Uterus (tissue), 4 donors: ENCODE measurements around the gene HYDIN. TPM values are rescaled to one million over a fixed set of nuclear protein-coding genes. Genes with fewer than 3 reads are reported as not detected.
A peak's percentile ranks its signal among the peaks of the same experiment; 100 is the strongest.

ENCODE experiments used
- DNase-seq, 2 donors: peaks; one replicate each; pipeline ENCODE4 v3.0.0-alpha.2; 2019 to 2020
- H3K27ac ChIP-seq, 2 donors: fragments of 200-600 bp; sonication (generic); 1 replicate in 1 of 2; 2 replicates in 1 of 2; pipeline ENCODE4 v1.5.1; 2016 to 2018
- H3K27me3 ChIP-seq, 2 donors: fragments of 200-600 bp; sonication (generic); one replicate each; pipeline ENCODE4 v1.5.1; 2018 to 2019; ENCODE audit warnings: control low read depth in 1 of 2
- H3K36me3 ChIP-seq, 2 donors: fragments of 200-600 bp; sonication (generic); one replicate each; pipeline ENCODE4 v1.5.1; 2019; ENCODE audit warnings: control low read depth in 1 of 2
- H3K4me1 ChIP-seq, 2 donors: fragments of 200-600 bp; sonication (generic); one replicate each; pipeline ENCODE4 v1.5.1; 2018 to 2019; ENCODE audit warnings: control low read depth in 1 of 2
- H3K4me3 ChIP-seq, 2 donors: fragments of 200-600 bp; sonication (generic); 1 replicate in 1 of 2; 2 replicates in 1 of 2; pipeline ENCODE4 v1.5.1; 2018 to 2019; ENCODE audit warnings: mild to moderate bottlenecking in 1 of 2
- H3K9me3 ChIP-seq, 2 donors: fragments of 200-600 bp; sonication (generic); one replicate each; pipeline ENCODE4 v1.5.1; 2019; ENCODE audit warnings: control low read depth in 1 of 2
- POLR2A ChIP-seq, 2 donors: fragments of 450-650 bp; IDR thresholded peaks; one replicate each; pipeline ENCODE4 v1.6.1; 2016; ENCODE audit warnings: antibody characterized with exemption in 2 of 2, mild to moderate bottlenecking in 1 of 2, moderate library complexity in 1 of 2
- intact Hi-C: fragments of 100-400 bp; cut with DNase I; formaldehyde crosslinking; loops from one replicate; pipeline ENCODE4 v1.15.1; 2023; ENCODE audit warnings: low total_unique reads
- total RNA-seq, 4 donors: library from RNA; depleted of rRNA in 3 of 4; stranded (reverse); fragments of >200 nt in 3 of 4; gene quantifications; one replicate each; pipeline versions ENCODE4 v1.1.0 to v1.2.4, GENCODE V29; 2014 to 2023
- TF ChIP-seq, protein P1 (sequence below), 4 experiments: fragments of 200-600 bp in 2 of 4; fragments of 450-650 bp in 2 of 4; sonication (generic) in 2 of 4; IDR thresholded peaks; one replicate each; pipeline ENCODE4 v1.5.1; 2016 to 2019; ENCODE audit warnings: antibody characterized with exemption in 4 of 4, mild to moderate bottlenecking in 2 of 4, moderate library complexity in 1 of 4
- donor health status: DM: yes; HTN: yes; CAD: no.

Gene HYDIN
- total RNA-seq, 4 donors from 2014 or later = under 0.01 to 23.6 (median 8.8) TPM

- H3K4me3 ChIP-seq = peak within 1 kb of the TSS; percentile 45 to 83
- DNase-seq = peak; percentile 86 to 91
- peaks cover 0 to 7% of the 10 kb centered on the region in 2 donors for H3K4me1 ChIP-seq
- no peaks in the 10 kb centered on the region for H3K9me3 ChIP-seq
- no peaks in the 10 kb centered on the region for H3K36me3 ChIP-seq
- no peaks in the 10 kb centered on the region for H3K27me3 ChIP-seq
- peak within 1 kb of the TSS; percentile 50 to 54 for H3K27ac ChIP-seq
- intact Hi-C loops = no loop called here
- TF ChIP-seq POLR2A (IDR thresholded peaks at IDR 0.05) = peak in 1 of 2 donors; percentile 54
- TF ChIP-seq, protein P1, sequence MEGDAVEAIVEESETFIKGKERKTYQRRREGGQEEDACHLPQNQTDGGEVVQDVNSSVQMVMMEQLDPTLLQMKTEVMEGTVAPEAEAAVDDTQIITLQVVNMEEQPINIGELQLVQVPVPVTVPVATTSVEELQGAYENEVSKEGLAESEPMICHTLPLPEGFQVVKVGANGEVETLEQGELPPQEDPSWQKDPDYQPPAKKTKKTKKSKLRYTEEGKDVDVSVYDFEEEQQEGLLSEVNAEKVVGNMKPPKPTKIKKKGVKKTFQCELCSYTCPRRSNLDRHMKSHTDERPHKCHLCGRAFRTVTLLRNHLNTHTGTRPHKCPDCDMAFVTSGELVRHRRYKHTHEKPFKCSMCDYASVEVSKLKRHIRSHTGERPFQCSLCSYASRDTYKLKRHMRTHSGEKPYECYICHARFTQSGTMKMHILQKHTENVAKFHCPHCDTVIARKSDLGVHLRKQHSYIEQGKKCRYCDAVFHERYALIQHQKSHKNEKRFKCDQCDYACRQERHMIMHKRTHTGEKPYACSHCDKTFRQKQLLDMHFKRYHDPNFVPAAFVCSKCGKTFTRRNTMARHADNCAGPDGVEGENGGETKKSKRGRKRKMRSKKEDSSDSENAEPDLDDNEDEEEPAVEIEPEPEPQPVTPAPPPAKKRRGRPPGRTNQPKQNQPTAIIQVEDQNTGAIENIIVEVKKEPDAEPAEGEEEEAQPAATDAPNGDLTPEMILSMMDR (IDR thresholded peaks at IDR 0.05) = peak in 1 of 4 experiments; percentile 5
Measured at GRCh38 chr16:70800781-70801480, 429.6 kb downstream of the HYDIN start, which contains the start of gene VAC14. Gene VAC14, minus strand, starts transcription at chr16:70801158. Its CDS starts 258 bp downstream, at chr16:70800900.

- Histone ChIP-seq H3K9me3 (no peaks in the 10 kb centered on the region), H3K36me3 (no peaks in the 10 kb centered on the region), H3K4me3 (peak overlapping the region; percentile 45 to 83), H3K27ac (peak overlapping the region in 1 of 2 donors; percentile 54), H3K4me1 (peaks cover 0 to 7% of the 10 kb centered on the region in 2 donors), H3K27me3 (no peaks in the 10 kb centered on the region)
- TF ChIP-seq, protein P1 (IDR thresholded peaks at IDR 0.05) = no peak
- no peak for TF ChIP-seq POLR2A (IDR thresholded peaks at IDR 0.05)
- intact Hi-C loops = no loop called here
- DNase-seq = no peak
Measured at GRCh38 chr16:70800311-70800710, 430.2 kb downstream of the HYDIN start.

DNA sequence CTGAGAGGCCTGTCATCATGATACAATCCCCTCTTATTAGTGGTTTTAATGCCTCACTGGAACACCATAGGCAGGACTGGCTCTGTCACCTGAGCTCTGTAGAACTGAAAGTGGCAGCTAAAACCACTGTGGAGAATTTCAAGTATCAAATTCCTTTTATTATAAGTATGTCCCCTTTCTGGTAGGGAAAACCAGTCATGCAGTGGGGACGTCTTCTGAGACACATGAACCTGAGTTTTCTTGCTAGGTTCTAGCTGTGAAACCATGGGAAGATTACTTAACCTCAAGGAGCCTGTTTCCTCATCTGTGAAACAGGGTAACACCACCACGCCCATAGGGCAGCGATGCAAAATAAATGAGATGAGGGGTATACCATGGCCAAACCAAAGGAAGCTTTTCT, 434.2 kb downstream of the HYDIN start:
- H3K27ac ChIP-seq = no peak overlapping the region
- no peaks in the 10 kb centered on the region for H3K36me3 ChIP-seq
- no peak overlapping the region for H3K4me3 ChIP-seq
- H3K27me3 ChIP-seq = no peaks in the 10 kb centered on the region
- peaks cover 0 to 7% of the 10 kb centered on the region in 2 donors for H3K4me1 ChIP-seq
- no peak for TF ChIP-seq POLR2A (IDR thresholded peaks at IDR 0.05)
- no peaks in the 10 kb centered on the region for H3K9me3 ChIP-seq
- intact Hi-C loops = no loop called here
- DNase-seq = no peak

- no peak overlapping the region for H3K27ac ChIP-seq
- H3K36me3 ChIP-seq = no peaks in the 10 kb centered on the region
- TF ChIP-seq, protein P1 (IDR thresholded peaks at IDR 0.05) = no peak
- no peak for TF ChIP-seq POLR2A (IDR thresholded peaks at IDR 0.05)
- no peak for DNase-seq
- H3K27me3 ChIP-seq = no peaks in the 10 kb centered on the region
- no peaks in the 10 kb centered on the region for H3K9me3 ChIP-seq
- intact Hi-C loops = no loop called here
- H3K4me3 ChIP-seq = no peak overlapping the region
- peaks cover 0 to 7% of the 10 kb centered on the region in 2 donors for H3K4me1 ChIP-seq
Measured at GRCh38 chr16:70795296-70795912, 435.1 kb downstream of the HYDIN start.

- no peak for TF ChIP-seq POLR2A (IDR thresholded peaks at IDR 0.05)
- TF ChIP-seq, protein P1 (IDR thresholded peaks at IDR 0.05) = no peak
- Histone ChIP-seq H3K4me3 (no peak overlapping the region), H3K36me3 (no peaks in the 10 kb centered on the region), H3K4me1 (no peaks in the 10 kb centered on the region), H3K27me3 (no peaks in the 10 kb centered on the region), H3K27ac (no peak overlapping the region), H3K9me3 (no peaks in the 10 kb centered on the region)
- intact Hi-C loops = no loop called here
- DNase-seq = no peak
Measured at GRCh38 chr16:70793851-70794502, 436.5 kb downstream of the HYDIN start.
